IMR-90 (cell line): ENCODE measurements around the gene PARP1. TPM values are rescaled to one million over a fixed set of nuclear protein-coding genes. Genes with fewer than 3 reads are reported as not detected.

Source experiments
- ATAC-seq: fragments of 200-7000 bp; cut with Tn5 transposase; 2 replicates; pipeline ENCODE4 v1.9.1; 2020; ENCODE audit warnings: low read depth, mild to moderate bottlenecking, moderate library complexity
- BruUV-seq: library from RNA; stranded (reverse); fragments of 400-500 nt; replicated peaks from 2 replicates; lab custom pipeline; 2021; lab: Mats Ljungman, UMichigan
- CTCF ChIA-PET: fragments of 300-600 bp; formaldehyde crosslinking; extraction: SDS; loops from one replicate; lab custom pipeline; 2021; ENCODE audit warnings: antibody characterized with exemption; lab: Yijun Ruan, JAX
- POLR2A ChIA-PET: fragments of 300-600 bp; sonication (Branson Sonifier 250); formaldehyde crosslinking; loops from one replicate; lab custom pipeline; 2022; ENCODE audit warnings: antibody characterized with exemption; ENCODE audit not compliant: unreplicated experiment; lab: Charles Lee
- DNase-seq: peaks from one replicate; pipeline ENCODE4 v3.0.0; 2013
- H2AFZ ChIP-seq: replicated peaks from 2 replicates; pipeline ENCODE3; 2013; ENCODE audit warnings: low read length, mild to moderate bottlenecking; ENCODE audit not compliant: poor library complexity
- H2AK5ac ChIP-seq: 2 replicates; pipeline ENCODE4 v1.6.1; 2013; ENCODE audit warnings: low read depth, low read length, inconsistent platforms
- H2AK9ac ChIP-seq: replicated peaks from 2 replicates; pipeline ENCODE3; 2013; ENCODE audit warnings: mild to moderate bottlenecking, low read depth, low read length, moderate library complexity; ENCODE audit not compliant: poor library complexity
- H2BK120ac ChIP-seq: 2 replicates; pipeline ENCODE4 v1.6.1; 2013; ENCODE audit warnings: low read depth, low read length, inconsistent platforms
- H2BK15ac ChIP-seq: 3 replicates; pipeline ENCODE4 v1.6.1; 2013; ENCODE audit warnings: low read depth, low read length, inconsistent platforms
- H2BK20ac ChIP-seq: 2 replicates; pipeline ENCODE4 v1.6.1; 2013; ENCODE audit warnings: low read depth, mild to moderate bottlenecking, inconsistent platforms, low read length, moderate library complexity
- H2BK5ac ChIP-seq: 2 replicates; pipeline ENCODE4 v1.6.1; 2013; ENCODE audit warnings: mild to moderate bottlenecking, low read depth, low read length, inconsistent platforms; ENCODE audit not compliant: poor library complexity, severe bottlenecking
- H3K14ac ChIP-seq: replicated peaks from 2 replicates; pipeline ENCODE4 v1.6.1; 2013; ENCODE audit warnings: low read depth, low read length, inconsistent platforms
- H3K18ac ChIP-seq: 2 replicates; pipeline ENCODE4 v1.6.1; 2013; ENCODE audit warnings: low read depth, low read length, control low read depth
- H3K23ac ChIP-seq: 2 replicates; pipeline ENCODE4 v1.6.1; 2013; ENCODE audit warnings: low read depth, low read length, inconsistent platforms
- H3K27ac ChIP-seq: 2 replicates; pipeline ENCODE4 v1.5.1; 2013; ENCODE audit warnings: mild to moderate bottlenecking, control low read depth, low read length; ENCODE audit not compliant: insufficient read depth
- H3K27me3 ChIP-seq: 2 replicates; pipeline ENCODE4 v1.6.1; 2013; ENCODE audit warnings: low read length; ENCODE audit not compliant: control insufficient read depth, insufficient read depth
- H3K36me3 ChIP-seq: 2 replicates; pipeline ENCODE4 v1.6.1; 2013; ENCODE audit warnings: low read length, mixed read lengths; ENCODE audit not compliant: control insufficient read depth, insufficient read depth
- H3K4ac ChIP-seq: 2 replicates; pipeline ENCODE4 v1.6.1; 2013; ENCODE audit warnings: low read depth, low read length, inconsistent platforms
- H3K4me1 ChIP-seq: 2 replicates; pipeline ENCODE4 v1.6.1; 2013; ENCODE audit warnings: low read length, mixed read lengths; ENCODE audit not compliant: control insufficient read depth, insufficient read depth
- H3K4me2 ChIP-seq: 2 replicates; pipeline ENCODE4 v1.6.1; 2013; ENCODE audit warnings: low read depth, mild to moderate bottlenecking, control low read depth, low read length, moderate library complexity
- H3K4me3 ChIP-seq: 2 replicates; pipeline ENCODE4 v1.5.1; 2013; ENCODE audit warnings: low read depth, mild to moderate bottlenecking, control low read depth, low read length, moderate library complexity; ENCODE audit not compliant: insufficient read depth
- H3K56ac ChIP-seq: 2 replicates; pipeline ENCODE4 v1.6.1; 2013; ENCODE audit warnings: low read length, inconsistent platforms; ENCODE audit not compliant: insufficient read depth; ENCODE audit errors: extremely low read depth
- H3K79me1 ChIP-seq, 2 experiments: 2 replicates each; pipeline ENCODE4 v1.6.1; 2013; ENCODE audit warnings: low read length in 2 of 2, inconsistent platforms in 1 of 2, low read depth in 1 of 2
- H3K9ac ChIP-seq: 2 replicates; pipeline ENCODE4 v1.6.1; 2013; ENCODE audit warnings: low read depth, low read length, control low read depth
- H3K9me1 ChIP-seq: 2 replicates; pipeline ENCODE4 v1.6.1; 2013; ENCODE audit warnings: low read length, inconsistent platforms; ENCODE audit not compliant: insufficient read depth
- H3K9me3 ChIP-seq: 2 replicates; pipeline ENCODE4 v1.6.1; 2013; ENCODE audit warnings: low read length; ENCODE audit not compliant: control insufficient read depth, insufficient read depth
- H4K20me1 ChIP-seq: 2 replicates; pipeline ENCODE4 v1.6.1; 2013; ENCODE audit warnings: low read length, inconsistent platforms; ENCODE audit not compliant: insufficient read depth
- H4K5ac ChIP-seq: 2 replicates; pipeline ENCODE4 v1.6.1; 2013; ENCODE audit warnings: mild to moderate bottlenecking, low read depth, low read length, control low read depth
- H4K8ac ChIP-seq, 2 experiments: 2 replicates each; pipeline ENCODE4 v1.6.1; 2013; ENCODE audit warnings: low read depth in 2 of 2, low read length in 2 of 2, control low read depth in 1 of 2, inconsistent platforms in 1 of 2
- H4K91ac ChIP-seq: 2 replicates; pipeline ENCODE4 v1.6.1; 2013; ENCODE audit warnings: low read depth, low read length, inconsistent platforms; ENCODE audit not compliant: insufficient read depth
- CEBPB ChIP-seq: IDR thresholded peaks from 2 replicates; pipeline ENCODE4 v1.6.1; 2012; ENCODE audit warnings: low read depth, low read length, improper control_type of control experiment
- RCOR1 ChIP-seq: IDR thresholded peaks from 2 replicates; pipeline ENCODE4 v1.6.1; 2012; ENCODE audit warnings: mild to moderate bottlenecking, low read length, improper control_type of control experiment; ENCODE audit not compliant: insufficient replicate concordance
- WGBS, 2 experiments: methylation state at CpG; one replicate each; pipeline versions ENCODE4 v1.1.5 to v1.1.7; 2013; ENCODE audit warnings: missing lambda C conversion rate in 2 of 2; ENCODE audit not compliant: insufficient read length in 1 of 2; ENCODE audit errors: extremely low coverage in 2 of 2; 5-methylcytosine and 5-hydroxymethylcytosine counted together
- dilution Hi-C: fragments of 300-500 bp; cut with HindIII; formaldehyde crosslinking; loops from one replicate; pipeline ENCODE4 v1.14.3; 2018; ENCODE audit warnings: low sequenced_read_pairs; ENCODE audit not compliant: unreplicated experiment
- in situ Hi-C: fragments of 300-500 bp; cut with MboI; formaldehyde crosslinking; loops from 3 replicates; pipeline ENCODE4 v1.14.3; 2019; ENCODE audit warnings: low sequenced_read_pairs, inconsistent platforms, mixed read lengths
- intact Hi-C: fragments of 100-400 bp; cut with micrococcal nuclease; formaldehyde crosslinking; loops from 2 replicates; pipeline ENCODE4 v1.10.0; 2022
- polyA plus RNA-seq, 3 experiments: library from polyadenylated mRNA; depleted of rRNA; stranded (reverse); fragments of >200 nt; gene quantifications; 2 replicates each; pipeline ENCODE4 v1.2.3, GENCODE V29; 2012; ENCODE audit warnings: low replicate concordance in 1 of 3
- total RNA-seq: library from RNA; depleted of rRNA; stranded (reverse); fragments of >200 nt; gene quantifications from 2 replicates; pipeline ENCODE4 v1.2.3, GENCODE V29; 2012

Gene PARP1
- total and polyA plus RNA-seq, 2 of the 4 experiments (the other 2 are of a cell fraction) = 86.5 to 105 TPM

DNA sequence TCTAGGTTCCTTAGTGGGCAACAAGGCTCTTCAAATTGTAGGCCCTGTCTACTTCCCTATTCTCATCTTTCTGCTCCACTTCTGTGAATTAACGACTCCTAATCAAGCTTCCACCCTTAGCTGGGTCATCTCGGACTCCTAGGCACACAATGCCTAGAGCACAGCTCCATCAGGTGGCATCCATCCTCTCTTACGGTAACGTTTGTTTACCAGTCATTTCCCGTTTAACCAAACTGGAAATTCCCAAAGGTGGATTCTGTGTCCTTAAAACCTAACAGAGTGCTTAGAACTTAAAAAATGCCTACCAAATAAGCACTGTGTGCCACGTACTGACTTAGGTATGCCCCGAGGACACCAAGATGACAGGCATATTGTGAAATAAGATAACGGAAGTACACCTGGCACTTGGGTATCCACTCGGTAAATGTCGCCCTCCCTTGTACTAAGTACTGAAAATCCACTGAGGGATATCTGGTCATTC is 1.5 kb downstream of the PARP1 start:
- H4K8ac ChIP-seq = peak overlapping the region in 1 of 2 experiments; percentile 64; a peak in 2 of 4 replicates
- ATAC-seq (no peak), DNase-seq (peak; percentile 41)
- H3K9ac ChIP-seq = peak overlapping the region; percentile 63
- no peak overlapping the region for H2BK15ac ChIP-seq
- H3K4ac ChIP-seq = peak overlapping the region; percentile 75; the same call in 1 of the 2 replicates
- peaks cover 21% of the 10 kb centered on the region for H3K4me1 ChIP-seq
- H3K4me2 ChIP-seq = peak overlapping the region; percentile 91
- no peak overlapping the region for H2AFZ ChIP-seq
- POLR2A ChIA-PET = no interaction called here
- dilution Hi-C loops = no loop called here
- BruUV-seq = no TSS peak
- H3K23ac ChIP-seq = peak overlapping the region; percentile 61
- peaks cover 29% of the 10 kb centered on the region for H3K9me1 ChIP-seq
- peak overlapping the region; percentile 44; the same call in 1 of the 2 replicates for H3K56ac ChIP-seq
- TF ChIP-seq CEBPB (peak; percentile 88), RCOR1 (no peak)
- H3K27me3 ChIP-seq = no peaks in the 10 kb centered on the region
- no peak overlapping the region for H4K91ac ChIP-seq
- H3K36me3 ChIP-seq = peaks cover 10% of the 10 kb centered on the region; the same call in 1 of the 2 replicates
- peak overlapping the region; percentile 53; the same call in 1 of the 2 replicates for H3K14ac ChIP-seq
- no peak overlapping the region for H2BK20ac ChIP-seq
- peak overlapping the region; percentile 71 for H3K27ac ChIP-seq
- H2BK120ac ChIP-seq = no peak overlapping the region
- in situ Hi-C loops = no loop called here
- H3K79me1 ChIP-seq = peaks cover 36 to 51% of the 10 kb centered on the region in 2 experiments
- H4K20me1 ChIP-seq = peaks cover 33% of the 10 kb centered on the region
- H2AK9ac ChIP-seq = no peak overlapping the region
- 44% methylated on average over 2 of the region's 10 CpGs; no CpG with 5 or more reads in 1 of the 2 experiments for WGBS, 2 experiments
- H3K9me3 ChIP-seq = no peaks in the 10 kb centered on the region
- intact Hi-C loops = no loop called here
- peak overlapping the region; percentile 20; the same call in 1 of the 2 replicates for H2AK5ac ChIP-seq
- no peak overlapping the region for H4K5ac ChIP-seq
- peak overlapping the region; percentile 15 for H2BK5ac ChIP-seq
- no peak overlapping the region for H3K18ac ChIP-seq
- CTCF ChIA-PET = interaction anchor here (1.7 kb wide), 1 partner anchor 18 kb away, joined by 4 read pairs; no protein-coding TSS in a partner anchor
- peak overlapping the region; percentile 59 for H3K4me3 ChIP-seq
